NCI-H128 (cell line): ENCODE results near the gene PDCD1.

Experiments
- DNase-seq: peaks from one replicate; lab custom pipeline; 2025; ENCODE audit not compliant: unreplicated experiment; lab: John Stamatoyannopoulos, UW

Gene PDCD1

GRCh38 chr2:241895712-241896641, 37.3 kb upstream of the PDCD1 start:
- no peak for DNase-seq

- DNase-seq: no peak
Measured at GRCh38 chr2:241895427-241895711, 36.7 kb upstream of the PDCD1 start.

- no peak for DNase-seq
Measured at GRCh38 chr2:241894681-241895426, 36.2 kb upstream of the PDCD1 start.

- no peak for DNase-seq
Measured at GRCh38 chr2:241894056-241894641, 35.5 kb upstream of the PDCD1 start.

- DNase-seq: no peak
Measured at GRCh38 chr2:241893265-241893664, 34.6 kb upstream of the PDCD1 start.

GRCh38 chr2:241892299-241893137, 33.8 kb upstream of the PDCD1 start:
- no peak for DNase-seq

- DNase-seq: no peak
Measured at GRCh38 chr2:241891988-241892298, 33.2 kb upstream of the PDCD1 start.

GRCh38 chr2:241891315-241891987, 32.8 kb upstream of the PDCD1 start:
- no peak for DNase-seq

- no peak for DNase-seq
Measured at GRCh38 chr2:241890524-241891235, 32.0 kb upstream of the PDCD1 start.

- DNase-seq: no peak
Measured at GRCh38 chr2:241888641-241889040, 29.9 kb upstream of the PDCD1 start.

GRCh38 chr2:241887806-241888522, 29.3 kb upstream of the PDCD1 start:
- no peak for DNase-seq

- no peak for DNase-seq
Measured at GRCh38 chr2:241886840-241887447, 28.2 kb upstream of the PDCD1 start.

GRCh38 chr2:241885946-241886643, 27.4 kb upstream of the PDCD1 start:
- DNase-seq: no peak

- peak; percentile 42 for DNase-seq
Measured at GRCh38 chr2:241885291-241885945, 26.7 kb upstream of the PDCD1 start.

- DNase-seq: no peak
Measured at GRCh38 chr2:241884951-241885290, 26.2 kb upstream of the PDCD1 start.

GRCh38 chr2:241882091-241882625, 23.5 kb upstream of the PDCD1 start:
- DNase-seq: no peak

GRCh38 chr2:241880311-241881073, 21.8 kb upstream of the PDCD1 start:
- DNase-seq: no peak
